Neural progenitor cell (in vitro differentiated cells): Measurements from ENCODE around the gene CTU2. TPM values are rescaled to one million over a fixed set of nuclear protein-coding genes. Genes with fewer than 3 reads are reported as not detected.

Experiments used
- DNase-seq: peaks from one replicate; pipeline ENCODE4 v3.0.0-alpha.2; 2016; ENCODE audit warnings: low spot score
- H2AFZ ChIP-seq: fragments of 200-600 bp; sonication (generic); replicated peaks from 2 replicates; pipeline ENCODE4 v1.6.1; 2016; ENCODE audit warnings: antibody characterized with exemption
- H3F3A ChIP-seq: fragments of 200-600 bp; sonication (generic); 2 replicates; pipeline ENCODE4 v1.6.1; 2016; ENCODE audit warnings: antibody characterized with exemption, low read depth
- H3K27ac ChIP-seq: fragments of 200-600 bp; sonication (generic); 2 replicates; pipeline ENCODE4 v1.5.1; 2016; ENCODE audit warnings: mild to moderate bottlenecking
- H3K27me3 ChIP-seq: fragments of 200-600 bp; sonication (generic); 2 replicates; pipeline ENCODE4 v1.6.1; 2016; ENCODE audit warnings: mild to moderate bottlenecking, moderate library complexity
- H3K36me3 ChIP-seq: fragments of 200-600 bp; sonication (generic); 2 replicates; pipeline ENCODE4 v1.5.1; 2016
- H3K4me1 ChIP-seq: fragments of 200-600 bp; sonication (generic); 2 replicates; pipeline ENCODE4 v1.6.1; 2016; ENCODE audit warnings: mixed run types
- H3K4me2 ChIP-seq: fragments of 200-600 bp; sonication (generic); 2 replicates; pipeline ENCODE4 v1.6.1; 2016
- H3K4me3 ChIP-seq: fragments of 200-600 bp; sonication (generic); 2 replicates; pipeline ENCODE4 v1.5.1; 2016
- H3K79me2 ChIP-seq: fragments of 200-600 bp; sonication (generic); 2 replicates; pipeline ENCODE4 v1.6.1; 2016; ENCODE audit warnings: low read depth
- H3K9ac ChIP-seq: fragments of 200-600 bp; sonication (generic); 2 replicates; pipeline ENCODE4 v1.6.1; 2016
- H3K9me3 ChIP-seq: fragments of 200-600 bp; sonication (generic); 2 replicates; pipeline ENCODE4 v1.5.1; 2016; ENCODE audit warnings: low read depth
- H4K20me1 ChIP-seq: fragments of 200-600 bp; sonication (generic); 2 replicates; pipeline ENCODE4 v1.6.1; 2016; ENCODE audit warnings: low read depth
- H3K27ac Mint-ChIP-seq: 3 replicates; pipeline ENCODE4 v1.8.0; 2021; ENCODE audit warnings: mixed read lengths
- H3K27me3 Mint-ChIP-seq: 2 replicates; pipeline ENCODE4 v1.8.0; 2022; ENCODE audit warnings: low read depth, mild to moderate bottlenecking, inconsistent platforms, moderate library complexity, mixed read lengths; ENCODE audit not compliant: insufficient read depth
- H3K36me3 Mint-ChIP-seq: 3 replicates; pipeline ENCODE4 v1.8.0; 2021; ENCODE audit warnings: mixed read lengths
- H3K4me1 Mint-ChIP-seq: 3 replicates; pipeline ENCODE4 v1.8.0; 2021; ENCODE audit warnings: mixed read lengths
- H3K4me3 Mint-ChIP-seq: 3 replicates; pipeline ENCODE4 v1.8.0; 2021; ENCODE audit warnings: mild to moderate bottlenecking, moderate library complexity, mixed read lengths
- H3K9me3 Mint-ChIP-seq: 3 replicates; pipeline ENCODE4 v1.8.0; 2020; ENCODE audit warnings: mixed read lengths
- CTCF ChIP-seq: fragments of 200-600 bp; sonication (generic); IDR thresholded peaks from 2 replicates; pipeline ENCODE4 v1.5.1; 2017; ENCODE audit warnings: antibody characterized with exemption, mild to moderate bottlenecking
- EZH2 ChIP-seq: fragments of 200-600 bp; sonication (generic); IDR thresholded peaks from 2 replicates; pipeline ENCODE4 v1.6.1; 2017; ENCODE audit warnings: antibody characterized with exemption, mild to moderate bottlenecking, moderate library complexity
- EZH2phosphoT487 ChIP-seq: fragments of 200-600 bp; sonication (generic); IDR thresholded peaks from 2 replicates; pipeline ENCODE4 v1.6.1; 2017; ENCODE audit warnings: antibody characterized with exemption
- total RNA-seq: library from RNA; depleted of rRNA; stranded (reverse); fragments of >200 nt; gene quantifications from 2 replicates; pipeline ENCODE4 v1.2.3, GENCODE V29; 2015; ENCODE audit warnings: low replicate concordance

Gene CTU2
- total RNA-seq, 1 donor from 2014 or later, result 4.7 TPM

- Histone ChIP-seq H3K9me3 (no peaks in the 10 kb centered on the region), H3K4me1 (no peaks in the 10 kb centered on the region), H3K27ac (no peak overlapping the region), H3K4me2 (no peak overlapping the region), H4K20me1 (no peaks in the 10 kb centered on the region), H3K9ac (no peak overlapping the region), H3K4me3 (no peak overlapping the region), H3K36me3 (no peaks in the 10 kb centered on the region), H3F3A (peaks cover 5% of the 10 kb centered on the region), H3K79me2 (no peaks in the 10 kb centered on the region), H3K27me3 (no peaks in the 10 kb centered on the region), H2AFZ (no peak overlapping the region)
- Mint-ChIP-seq H3K36me3 (no peaks in the 10 kb centered on the region), H3K9me3 (no peaks in the 10 kb centered on the region), H3K4me3 (no peak overlapping the region), H3K4me1 (peaks cover 10% of the 10 kb centered on the region), H3K27me3 (no peaks in the 10 kb centered on the region), H3K27ac (peak overlapping the region; percentile 66)
- TF ChIP-seq CTCF (no peak), EZH2phosphoT487 (no peak), EZH2 (no peak)
- DNase-seq, result no peak
These were observed 46.2 kb downstream of the CTU2 start for GRCh38 chr16:88752386-88753002.

- no peak overlapping the region for H2AFZ ChIP-seq
- H3K4me1 ChIP-seq, result no peaks in the 10 kb centered on the region
- peaks cover 5% of the 10 kb centered on the region for H3F3A ChIP-seq
- H3K4me3 ChIP-seq, result no peak overlapping the region
- no peak overlapping the region for H3K27ac ChIP-seq
- Mint-ChIP-seq H3K27ac (no peak overlapping the region), H3K4me1 (peaks cover 10% of the 10 kb centered on the region), H3K36me3 (no peaks in the 10 kb centered on the region), H3K4me3 (no peak overlapping the region), H3K9me3 (no peaks in the 10 kb centered on the region), H3K27me3 (no peaks in the 10 kb centered on the region)
- H3K79me2 ChIP-seq, result no peaks in the 10 kb centered on the region
- no peaks in the 10 kb centered on the region for H4K20me1 ChIP-seq
- no peaks in the 10 kb centered on the region for H3K36me3 ChIP-seq
- no peak overlapping the region for H3K4me2 ChIP-seq
- no peak for DNase-seq
- no peaks in the 10 kb centered on the region for H3K9me3 ChIP-seq
- no peaks in the 10 kb centered on the region for H3K27me3 ChIP-seq
- no peak overlapping the region for H3K9ac ChIP-seq
- TF ChIP-seq CTCF (no peak), EZH2phosphoT487 (no peak), EZH2 (no peak)
These were observed 46.9 kb downstream of the CTU2 start for GRCh38 chr16:88753191-88753590.

- H3K79me2 ChIP-seq, result no peaks in the 10 kb centered on the region
- no peaks in the 10 kb centered on the region for H3K9me3 Mint-ChIP-seq
- TF ChIP-seq EZH2phosphoT487 (no peak), EZH2 (no peak), CTCF (no peak)
- H3K27me3 Mint-ChIP-seq, result no peaks in the 10 kb centered on the region
- no peaks in the 10 kb centered on the region for H3K9me3 ChIP-seq
- no peaks in the 10 kb centered on the region for H3K36me3 Mint-ChIP-seq
- no peaks in the 10 kb centered on the region for H3K36me3 ChIP-seq
- H3K9ac ChIP-seq, result no peak overlapping the region
- peak overlapping the region; percentile 31 for H3K4me3 Mint-ChIP-seq
- H4K20me1 ChIP-seq, result no peaks in the 10 kb centered on the region
- H3K27ac ChIP-seq, result no peak overlapping the region
- no peak overlapping the region for H3K4me3 ChIP-seq
- H3K4me2 ChIP-seq, result no peak overlapping the region
- no peaks in the 10 kb centered on the region for H3K4me1 ChIP-seq
- no peak overlapping the region for H2AFZ ChIP-seq
- H3K27me3 ChIP-seq, result no peaks in the 10 kb centered on the region
- no peak for DNase-seq
- H3K27ac Mint-ChIP-seq, result peak overlapping the region; percentile 59
- peaks cover 10% of the 10 kb centered on the region for H3K4me1 Mint-ChIP-seq
- H3F3A ChIP-seq, result peaks cover 5% of the 10 kb centered on the region
These were observed 47.3 kb downstream of the CTU2 start for GRCh38 chr16:88753602-88754001.
